Inferior parietal cortex (tissue), 1 donor: ENCODE data around the gene RNF113B.
A peak's percentile ranks its signal among the peaks of the same experiment; 100 is the strongest.

ENCODE experiments used
- DNase-seq: peaks from one replicate; pipeline ENCODE4 v3.0.0-alpha.2; 2016; ENCODE audit errors: extremely low spot score

Gene RNF113B

DNA sequence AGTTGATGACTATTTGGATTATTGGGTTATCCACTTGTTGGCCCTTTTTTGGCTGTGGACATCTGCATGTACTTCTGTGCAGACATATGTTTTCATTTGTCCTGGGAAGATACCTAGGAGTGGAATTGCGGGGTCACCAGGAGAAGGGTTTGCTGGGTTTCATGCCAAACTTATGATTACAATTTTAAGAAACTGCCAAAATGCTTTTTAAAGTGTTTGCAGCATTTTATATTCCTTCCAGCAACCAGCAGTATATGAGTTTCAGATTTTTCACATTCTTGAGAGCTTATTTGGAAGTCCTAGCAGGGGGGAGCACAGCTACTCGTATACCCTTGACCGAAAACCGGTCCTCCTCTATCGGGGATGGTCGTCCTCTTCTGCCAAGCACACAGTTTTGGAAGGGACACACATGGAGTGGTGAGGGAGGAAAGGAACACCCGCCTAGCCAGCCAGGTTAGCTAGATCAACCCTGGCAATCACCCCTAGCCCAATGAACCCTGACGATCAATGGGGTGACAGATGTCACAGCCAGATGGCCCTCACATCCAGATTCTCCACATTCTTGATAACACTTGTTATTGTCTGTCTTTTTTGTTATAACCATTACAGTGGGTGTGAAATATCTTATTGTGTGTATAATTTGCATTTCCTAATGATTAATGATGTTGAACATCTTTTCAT lies 26.7 kb upstream of the RNF113B start:
- no peak for DNase-seq

GRCh38 chr13:98201984-98202383 lies 24.9 kb upstream of the RNF113B start:
- no peak for DNase-seq

DNA sequence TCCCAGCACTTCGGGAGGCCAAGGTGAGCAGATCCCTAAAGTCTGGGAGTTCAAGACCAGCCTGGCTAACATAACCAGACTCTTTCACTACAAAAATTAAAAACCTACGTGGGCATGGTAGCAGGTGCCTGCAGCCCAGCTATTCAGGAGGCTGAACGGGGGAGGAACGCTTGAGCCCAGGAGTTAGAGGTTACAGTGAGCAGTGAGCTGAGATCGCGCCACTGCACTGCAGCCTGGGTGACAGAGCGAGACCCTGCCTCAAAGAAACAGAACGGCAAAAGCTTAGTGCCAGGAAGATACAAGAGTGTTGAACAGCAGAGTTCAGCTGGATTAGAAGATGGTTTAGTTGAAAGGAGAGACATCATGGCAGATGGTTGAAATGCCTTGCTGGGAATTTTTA lies 24.1 kb upstream of the RNF113B start:
- DNase-seq: no peak

GRCh38 chr13:98200211-98200878 lies 23.3 kb upstream of the RNF113B start:
- no peak for DNase-seq

DNA sequence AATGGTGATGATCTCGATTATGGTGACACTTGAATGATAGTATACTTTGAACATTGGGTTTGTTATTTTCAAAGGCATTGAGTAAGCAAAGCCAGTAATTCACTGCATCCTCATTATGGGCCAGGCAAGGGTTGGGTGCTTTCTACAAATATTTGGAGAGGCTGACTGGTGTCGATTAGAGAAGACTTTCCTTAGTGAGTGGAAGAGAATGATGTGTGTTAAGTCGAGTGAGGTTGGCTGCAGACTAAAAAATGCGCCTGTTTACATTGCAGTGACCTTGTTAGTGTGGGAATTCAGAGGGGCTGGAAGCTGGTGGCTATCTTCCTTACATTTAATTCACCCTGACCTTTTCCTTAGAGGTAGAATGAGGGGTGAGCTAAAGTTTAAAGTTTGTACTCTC lies 22.4 kb upstream of the RNF113B start:
- no peak for DNase-seq

GRCh38 chr13:98198683-98199082 lies 21.6 kb upstream of the RNF113B start:
- no peak for DNase-seq

DNA sequence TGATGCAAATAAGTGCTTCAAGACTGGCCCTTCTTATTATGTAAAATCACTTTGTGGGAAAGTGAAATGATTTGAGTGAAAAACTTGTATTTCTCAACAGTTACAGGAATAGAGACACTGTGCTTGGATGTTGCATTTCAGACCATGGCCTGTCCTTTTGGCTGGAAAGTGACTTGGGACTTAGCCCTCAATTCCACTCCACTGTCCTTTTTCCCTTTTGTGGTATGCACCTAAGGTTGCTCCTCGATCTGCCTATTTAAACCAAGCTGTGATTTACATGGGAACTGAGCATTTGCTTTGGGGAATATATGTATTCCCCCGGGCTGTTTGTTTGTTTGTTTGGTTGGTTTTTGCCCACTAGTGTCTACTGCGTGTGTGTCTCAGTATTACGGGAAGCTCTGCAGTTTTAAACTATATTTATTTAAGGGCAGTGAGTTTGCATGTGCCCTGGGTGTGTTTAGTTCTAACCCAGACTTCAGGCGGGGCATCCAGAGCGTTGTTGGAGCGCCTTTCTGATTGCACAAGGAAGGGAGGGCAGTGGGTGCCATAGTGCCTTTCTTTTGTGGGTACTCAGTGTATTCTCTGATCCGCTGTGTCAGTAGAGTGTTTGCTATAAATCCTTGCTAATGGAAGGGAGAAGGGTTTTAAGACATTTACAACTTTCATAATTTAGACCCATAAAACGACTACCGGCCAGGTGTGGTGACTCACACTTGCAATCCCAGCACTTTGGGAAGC lies 18.2 kb upstream of the RNF113B start:
- no peak for DNase-seq

DNA sequence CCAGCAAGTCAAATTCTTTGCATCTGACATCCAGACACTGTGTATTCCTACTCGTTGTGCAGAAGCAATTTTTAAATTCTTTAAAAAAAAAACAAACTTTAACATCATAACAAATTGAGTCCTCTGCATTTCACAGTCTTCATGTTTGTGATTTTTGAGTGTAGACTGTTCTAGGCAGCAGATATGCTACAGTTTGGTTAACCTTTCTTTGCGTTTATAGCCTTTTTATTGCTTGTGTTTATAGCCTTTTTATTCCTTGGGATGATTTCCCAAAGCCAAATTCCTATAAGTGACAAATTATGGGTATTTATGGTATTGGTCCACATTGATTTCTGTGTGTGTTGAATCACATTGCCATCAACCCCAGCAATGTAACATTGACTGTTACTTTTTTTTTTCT lies 14.9 kb upstream of the RNF113B start:
- DNase-seq: no peak

DNA sequence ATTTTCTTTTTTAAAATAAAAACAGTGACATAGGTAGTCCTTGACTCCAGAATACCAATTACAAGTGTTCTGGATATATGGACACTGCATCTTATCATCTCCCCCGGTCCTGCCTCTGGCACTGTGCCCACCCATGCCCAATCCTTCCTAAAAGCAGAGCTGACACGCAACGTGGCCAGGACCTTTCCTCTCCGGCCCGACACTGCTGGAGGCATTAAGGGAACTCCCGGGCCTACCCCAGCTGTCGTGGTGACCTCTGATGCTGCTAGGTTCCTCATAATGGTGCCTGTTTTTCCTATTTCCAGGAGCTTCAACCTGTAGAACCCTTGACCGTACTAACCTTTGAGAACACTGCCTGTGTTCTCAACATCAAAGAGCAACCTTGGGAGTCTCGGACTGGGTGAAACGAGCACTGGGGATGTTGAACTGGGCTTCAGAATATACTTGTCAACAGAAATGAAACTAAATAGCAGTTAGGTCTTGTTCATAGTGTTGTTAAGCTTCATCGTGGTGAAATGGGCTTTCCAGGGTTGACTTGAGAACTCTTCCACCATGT lies 13.9 kb upstream of the RNF113B start:
- no peak for DNase-seq

DNA sequence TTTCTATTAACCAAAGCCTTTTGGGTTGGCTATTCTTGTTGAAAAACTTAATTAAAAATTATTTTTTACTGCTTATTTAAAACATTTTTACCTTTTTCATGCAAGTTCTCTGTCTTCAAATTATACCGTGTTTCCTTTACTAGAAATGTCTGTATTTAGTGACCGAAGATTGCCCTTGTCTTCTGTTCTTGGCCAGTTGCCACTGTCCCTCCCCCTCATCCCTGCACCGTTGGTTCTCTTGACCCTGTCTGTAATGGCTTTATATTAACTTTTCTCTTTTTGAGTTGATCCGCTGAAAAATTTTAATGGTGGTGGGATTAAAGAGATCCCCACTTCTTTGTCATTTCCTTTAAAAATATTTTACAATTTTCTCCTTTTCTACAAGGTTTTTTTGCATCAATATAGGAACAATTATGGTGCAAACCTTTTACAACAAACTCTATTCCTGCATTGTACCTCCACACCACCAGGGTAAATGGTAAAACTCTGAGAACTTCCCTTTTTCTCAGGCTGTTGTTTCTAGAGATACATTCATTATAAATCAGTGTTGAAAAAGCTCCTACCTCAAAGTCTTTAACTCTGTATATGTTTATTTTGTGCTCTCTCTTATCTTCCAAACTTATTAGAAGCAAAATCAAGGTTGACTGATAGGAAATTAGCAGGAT lies 12.9 kb upstream of the RNF113B start:
- no peak for DNase-seq

- no peak for DNase-seq
These were observed 11.6 kb upstream of the RNF113B start for GRCh38 chr13:98188544-98189166.

GRCh38 chr13:98187965-98188261 lies 10.8 kb upstream of the RNF113B start:
- DNase-seq: peak; percentile 59

DNA sequence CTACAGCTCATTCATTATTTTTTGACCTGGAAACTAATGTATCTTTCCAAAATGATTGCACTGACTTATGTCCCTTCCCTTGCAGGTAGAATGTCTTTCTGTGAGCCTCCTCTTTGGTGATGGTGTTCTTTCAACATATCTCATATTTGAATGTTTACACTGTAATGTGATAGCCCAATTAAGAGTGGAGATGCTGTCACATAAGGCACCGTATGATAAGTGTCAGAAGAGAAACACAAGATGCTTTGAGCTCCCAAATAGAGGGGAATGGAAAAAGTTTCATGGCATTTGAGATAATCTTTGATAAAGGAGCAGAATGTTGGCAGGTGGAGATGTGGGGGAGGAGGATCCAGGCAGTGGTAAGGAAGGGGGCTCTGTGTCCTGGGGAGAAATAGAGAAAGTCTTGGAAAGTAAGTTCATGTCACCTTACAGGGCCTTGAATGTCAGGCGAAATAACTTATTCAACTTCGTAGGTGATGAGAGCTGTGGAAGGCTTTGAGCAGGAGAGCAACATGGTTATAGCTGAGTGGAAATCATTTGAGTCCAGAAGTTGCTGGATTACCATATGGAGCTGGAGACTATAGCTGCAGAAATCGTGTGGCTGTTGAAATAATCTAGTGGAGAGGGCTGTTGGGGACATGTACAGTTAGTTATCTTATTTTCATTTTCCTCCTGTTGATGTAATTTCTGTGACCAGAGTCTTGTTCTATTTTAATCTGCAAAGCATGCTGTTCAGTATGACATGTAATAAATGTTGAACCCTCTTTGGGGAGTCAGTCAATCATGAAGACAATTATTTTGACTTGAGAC lies 10.3 kb upstream of the RNF113B start:
- no peak for DNase-seq

DNA sequence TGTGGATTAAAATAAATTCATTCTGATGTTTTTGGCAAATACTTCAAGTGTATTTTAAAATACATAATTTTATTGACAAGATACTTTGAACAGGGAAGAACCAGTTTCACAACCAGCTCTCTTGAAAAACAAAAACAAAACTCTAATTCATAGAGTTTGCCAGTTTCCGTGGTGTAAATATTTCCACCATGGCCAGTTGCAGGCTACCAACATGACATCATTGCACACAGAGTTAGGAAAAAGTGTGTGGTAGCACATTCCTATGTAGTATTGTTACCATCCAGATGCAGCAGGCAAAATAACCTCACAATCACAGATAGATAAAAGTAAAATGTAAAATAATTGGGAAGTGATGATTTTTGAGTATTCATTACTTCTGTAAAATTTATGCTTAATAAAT lies 7.7 kb upstream of the RNF113B start:
- no peak for DNase-seq

GRCh38 chr13:98182589-98182988 lies 5.5 kb upstream of the RNF113B start:
- DNase-seq: no peak

GRCh38 chr13:98182153-98182552 lies 5.1 kb upstream of the RNF113B start:
- no peak for DNase-seq

DNA sequence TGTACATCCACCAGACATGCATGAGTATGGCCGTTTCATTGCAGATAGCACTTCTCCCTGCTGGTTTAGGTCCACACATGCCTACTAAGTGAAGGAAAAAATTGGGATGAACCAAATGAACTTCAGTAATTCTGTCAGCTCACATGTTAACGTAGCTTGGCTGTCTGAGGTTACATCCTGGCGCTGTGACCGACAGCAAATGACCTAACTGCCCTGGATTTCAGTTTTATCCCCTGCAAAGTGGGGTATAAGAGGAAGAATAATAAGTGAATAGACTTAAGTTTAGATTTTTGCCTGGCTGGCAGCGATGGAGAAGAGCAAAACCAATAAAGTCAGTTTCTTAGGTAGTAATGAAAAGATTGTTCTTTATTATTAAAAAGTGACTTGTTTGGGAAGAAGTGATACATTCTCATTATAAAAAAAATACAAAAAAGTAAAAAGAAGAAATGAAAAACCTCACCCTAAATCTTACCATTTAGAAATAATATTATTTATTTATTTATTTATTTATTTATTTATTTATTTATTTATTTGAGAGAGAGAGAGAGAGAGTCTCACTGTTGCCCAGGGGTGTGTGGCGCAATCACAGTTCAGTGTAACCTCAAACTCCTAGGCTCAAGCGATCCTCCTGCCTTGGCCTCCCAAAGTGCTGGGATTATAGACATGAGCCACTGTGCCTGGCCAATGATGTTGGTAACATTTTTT lies 4.2 kb upstream of the RNF113B start:
- DNase-seq: no peak

GRCh38 chr13:98180092-98180491 lies 3.0 kb upstream of the RNF113B start:
- no peak for DNase-seq

DNA sequence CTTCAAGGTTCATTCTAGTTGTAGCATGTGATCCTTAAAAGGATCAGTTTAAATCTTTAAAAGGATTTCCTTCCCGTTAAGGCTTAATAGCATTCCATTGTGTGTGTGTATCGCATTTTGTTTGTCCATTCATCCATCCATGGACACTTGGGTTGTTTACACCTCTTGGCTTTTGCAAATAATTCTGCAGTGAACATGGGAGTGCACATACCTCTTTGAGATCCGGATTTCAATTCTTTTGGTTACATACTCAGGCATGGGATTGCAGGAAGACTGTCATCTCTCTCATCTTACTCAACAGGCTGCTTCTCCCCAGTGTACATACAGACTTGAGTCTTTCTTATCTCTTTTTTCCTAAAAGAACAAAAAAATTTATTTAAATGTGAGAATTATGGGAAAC lies 1.2 kb downstream of the RNF113B start:
- no peak for DNase-seq

DNA sequence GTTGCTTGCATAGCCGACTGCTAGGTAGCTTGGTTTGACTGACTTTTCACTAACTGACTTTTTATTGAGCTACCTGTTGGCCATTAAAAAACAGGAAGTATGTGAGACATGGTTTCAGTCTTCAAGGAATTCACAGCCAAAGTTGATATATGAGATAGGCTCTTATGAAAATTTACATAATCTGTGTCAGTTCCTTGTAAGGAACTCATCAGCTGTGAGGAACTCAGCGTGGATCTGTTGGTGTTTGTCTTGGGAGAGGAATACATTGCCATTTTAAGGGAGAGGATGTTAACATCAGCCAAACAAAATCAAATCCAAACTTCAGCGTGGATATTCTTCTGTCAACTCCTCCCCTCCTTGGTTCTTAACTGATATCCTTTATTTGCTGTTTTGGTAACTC lies 2.0 kb downstream of the RNF113B start:
- DNase-seq: no peak
